Stimulated activated naive CD4-positive, alpha-beta T cell (primary cell): ENCODE measurements around the gene WHRN.

Experiments used
- DNase-seq, 6 experiments: peaks; one replicate each; lab custom pipeline; 2025; lab: John Stamatoyannopoulos, UW

WHRN gene

DNA sequence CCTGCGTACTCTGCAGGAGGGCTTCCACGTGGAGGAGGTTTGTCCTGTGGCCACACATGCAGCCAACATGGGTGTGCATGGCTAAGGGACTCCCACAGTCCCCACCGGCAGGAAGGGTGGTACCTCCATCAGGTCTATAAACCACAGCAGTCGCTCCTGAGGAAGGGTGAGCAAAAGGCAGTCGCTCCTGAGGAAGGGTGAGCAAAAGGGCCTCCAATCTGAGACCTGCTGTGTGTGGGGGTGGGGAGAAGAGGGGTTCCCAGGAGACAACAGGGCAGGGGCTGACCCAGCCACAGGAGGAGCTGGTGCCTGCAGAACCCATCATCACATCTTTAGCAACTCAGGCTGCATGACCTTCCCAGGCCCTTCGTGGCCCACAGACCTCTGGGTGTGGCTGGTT, 87.2 kb downstream of the WHRN start:
- DNase-seq, result no peak

GRCh38 chr9:114417511-114417910, 87.8 kb downstream of the WHRN start:
- no peak for DNase-seq

- no peak for DNase-seq
These were observed 88.4 kb downstream of the WHRN start for GRCh38 chr9:114416906-114417305.

DNA sequence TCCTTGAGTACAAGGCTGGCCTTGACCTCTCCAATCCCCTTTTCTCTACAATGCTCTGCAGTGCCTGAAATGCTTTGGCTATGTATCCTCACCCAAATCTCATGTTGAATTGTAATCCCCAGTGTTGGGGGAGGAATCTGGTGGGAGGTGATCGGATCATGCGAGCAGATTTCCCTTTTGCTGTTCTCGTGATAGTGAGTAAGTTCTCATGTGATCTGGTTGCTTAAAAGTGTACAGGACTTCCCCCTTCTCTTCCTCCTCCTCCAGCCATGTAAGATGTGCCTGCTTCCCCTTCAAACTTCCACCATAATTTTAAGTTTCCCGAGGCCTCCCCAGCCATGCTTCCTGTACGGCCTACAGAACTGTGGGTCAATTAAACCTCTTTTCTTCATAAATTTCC, 89.0 kb downstream of the WHRN start:
- DNase-seq, result no peak

GRCh38 chr9:114414346-114414745, 90.9 kb downstream of the WHRN start:
- no peak for DNase-seq

DNA sequence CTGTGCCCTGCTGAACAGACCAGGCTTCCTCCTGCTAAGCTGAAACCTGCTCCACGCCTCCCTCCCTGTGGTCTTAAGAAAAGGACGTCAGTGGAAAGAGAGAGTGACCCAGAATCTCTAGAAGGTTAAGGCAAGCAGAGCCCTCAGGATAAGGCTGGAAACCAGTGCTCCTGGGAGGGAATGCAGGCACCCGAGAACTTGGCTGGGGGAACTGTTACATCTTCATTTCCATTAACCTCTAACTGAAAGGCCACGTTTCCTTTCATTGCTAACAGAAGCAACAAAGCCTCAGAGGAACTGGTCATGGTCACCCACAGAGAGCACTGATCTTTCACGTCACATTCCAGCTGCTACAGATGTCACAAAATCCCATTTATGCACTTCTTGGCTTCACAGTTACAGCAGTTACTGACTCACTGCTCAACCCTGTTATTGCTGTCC, 91.4 kb downstream of the WHRN start:
- DNase-seq, result no peak

- DNase-seq, result no peak
These were observed 93.1 kb downstream of the WHRN start for GRCh38 chr9:114412048-114412683.

- no peak for DNase-seq
These were observed 93.8 kb downstream of the WHRN start for GRCh38 chr9:114411452-114411851.

GRCh38 chr9:114410910-114411309, 94.4 kb downstream of the WHRN start:
- DNase-seq, result no peak

DNA sequence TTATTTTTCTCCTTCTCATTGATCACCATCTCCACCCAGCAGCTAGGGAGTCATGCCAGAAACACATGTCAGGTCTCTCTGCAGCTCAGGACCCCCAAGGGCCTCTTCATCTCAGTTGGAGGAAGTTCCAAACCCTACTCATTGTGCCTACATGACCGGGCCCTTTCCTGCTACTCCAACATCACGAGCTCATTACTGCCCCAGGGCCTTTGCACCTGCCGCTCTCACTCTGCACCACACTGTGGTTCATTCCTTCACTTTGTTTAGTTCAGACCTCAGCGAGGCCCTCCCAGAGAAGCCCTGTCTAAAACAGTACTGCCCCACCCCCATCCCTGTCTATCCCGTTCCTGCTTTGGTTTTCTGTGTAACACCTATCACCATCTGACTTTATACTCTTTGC, 95.4 kb downstream of the WHRN start:
- DNase-seq, result no peak

DNA sequence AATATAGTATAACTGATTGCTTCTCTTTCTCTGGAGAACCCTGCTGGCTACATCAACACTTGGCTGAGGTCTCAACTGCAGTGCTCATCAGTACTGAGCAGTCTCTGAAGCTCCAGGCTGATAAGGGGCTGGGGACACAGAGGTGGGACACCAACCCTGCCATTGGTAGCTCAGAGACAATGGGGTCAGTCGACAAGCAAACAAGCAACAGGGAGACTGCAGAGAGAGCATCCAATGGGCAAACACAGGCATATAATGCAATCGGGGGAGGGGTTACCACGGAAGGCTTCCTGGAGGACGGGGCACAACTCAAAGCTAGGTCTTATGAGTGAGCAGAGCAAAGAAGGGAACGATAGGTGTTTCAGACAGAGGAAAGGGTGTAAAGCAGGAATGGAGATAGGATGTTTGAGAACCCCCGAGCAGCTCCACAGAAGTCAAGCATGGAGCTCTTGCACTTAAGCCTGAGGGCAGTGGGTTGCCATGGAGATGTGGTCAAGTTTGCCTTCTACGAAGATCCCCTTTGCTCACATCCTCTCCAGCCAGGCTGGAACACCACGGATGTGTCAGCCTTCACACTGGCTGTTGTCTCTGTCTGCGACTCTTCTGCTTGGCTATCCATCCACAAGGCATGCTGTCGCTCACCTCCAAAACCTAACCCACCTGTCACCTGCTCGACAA, 96.0 kb downstream of the WHRN start:
- DNase-seq, result no peak

- no peak for DNase-seq
These were observed 96.6 kb downstream of the WHRN start for GRCh38 chr9:114408645-114409044.

DNA sequence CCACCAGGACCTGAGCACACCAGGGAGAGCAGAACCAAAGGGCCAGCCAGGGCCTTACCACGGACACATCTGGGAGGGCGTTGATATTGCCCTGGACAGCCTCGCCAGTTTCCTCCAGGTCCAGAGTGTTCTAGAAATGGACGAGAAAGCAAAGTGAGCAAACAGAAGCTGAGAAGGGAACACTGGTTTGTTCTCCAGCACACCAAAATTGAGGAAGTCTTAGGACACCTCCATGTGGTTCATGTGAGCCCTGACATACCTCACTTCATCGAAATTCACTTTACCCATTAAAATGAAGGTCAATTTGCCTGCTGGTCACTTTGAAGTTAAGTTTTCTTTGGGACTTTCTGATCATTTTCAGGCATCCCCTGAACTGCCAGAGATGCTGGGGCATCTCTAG, 97.4 kb downstream of the WHRN start:
- DNase-seq, result no peak

DNA sequence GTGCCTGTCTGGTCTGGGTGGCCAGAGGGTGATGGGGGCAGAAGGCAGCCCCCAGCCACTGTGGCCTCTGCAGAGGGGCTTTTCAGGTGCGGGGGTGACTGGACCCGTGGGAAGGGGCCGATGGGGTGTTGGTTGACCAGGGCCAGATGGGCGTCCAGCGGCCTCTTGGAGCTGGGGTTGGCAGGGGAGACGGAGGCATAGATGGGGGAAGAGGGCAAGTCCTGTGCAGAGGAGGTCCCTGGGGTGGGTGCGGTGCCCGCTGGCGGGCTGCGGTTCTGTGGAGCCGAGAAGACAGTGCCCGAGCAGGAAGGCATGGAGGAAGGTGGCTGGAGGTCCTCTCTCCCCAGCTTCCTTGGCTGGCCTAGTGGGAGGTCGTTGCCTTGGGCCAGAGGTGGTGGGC, 98.8 kb downstream of the WHRN start:
- DNase-seq, result no peak

GRCh38 chr9:114405294-114406034, 99.8 kb downstream of the WHRN start:
- DNase-seq, result peak; percentile 63 to 84 (median 74)

GRCh38 chr9:114404531-114404930, 100.7 kb downstream of the WHRN start:
- DNase-seq, result no peak

- DNase-seq, result no peak
These were observed 102.0 kb downstream of the WHRN start for GRCh38 chr9:114403153-114403756.

GRCh38 chr9:114401344-114401743, 103.9 kb downstream of the WHRN start:
- no peak for DNase-seq

GRCh38 chr9:114400772-114401171, 104.5 kb downstream of the WHRN start:
- DNase-seq, result no peak

DNA sequence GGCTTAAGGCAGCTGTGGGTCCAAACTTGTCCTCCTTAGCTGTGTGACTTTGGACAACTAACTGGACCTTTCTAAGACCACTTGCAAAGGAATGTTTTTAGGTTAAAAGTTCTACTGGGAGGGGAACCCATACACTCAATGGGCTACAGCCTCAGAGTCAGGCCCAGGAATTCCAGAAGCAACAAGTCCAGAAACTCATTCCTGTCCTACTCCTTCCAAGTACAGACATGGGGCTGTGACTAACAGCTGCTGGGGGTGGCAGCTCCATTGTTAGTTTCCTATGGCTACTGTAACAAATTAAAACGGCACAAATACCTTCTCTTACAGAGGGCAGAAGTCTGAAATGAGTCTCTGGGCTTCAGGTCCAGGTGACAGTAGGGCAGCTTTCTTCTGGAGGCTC, 105.1 kb downstream of the WHRN start:
- DNase-seq, result no peak

- no peak for DNase-seq
These were observed 105.9 kb downstream of the WHRN start for GRCh38 chr9:114399381-114399780.

DNA sequence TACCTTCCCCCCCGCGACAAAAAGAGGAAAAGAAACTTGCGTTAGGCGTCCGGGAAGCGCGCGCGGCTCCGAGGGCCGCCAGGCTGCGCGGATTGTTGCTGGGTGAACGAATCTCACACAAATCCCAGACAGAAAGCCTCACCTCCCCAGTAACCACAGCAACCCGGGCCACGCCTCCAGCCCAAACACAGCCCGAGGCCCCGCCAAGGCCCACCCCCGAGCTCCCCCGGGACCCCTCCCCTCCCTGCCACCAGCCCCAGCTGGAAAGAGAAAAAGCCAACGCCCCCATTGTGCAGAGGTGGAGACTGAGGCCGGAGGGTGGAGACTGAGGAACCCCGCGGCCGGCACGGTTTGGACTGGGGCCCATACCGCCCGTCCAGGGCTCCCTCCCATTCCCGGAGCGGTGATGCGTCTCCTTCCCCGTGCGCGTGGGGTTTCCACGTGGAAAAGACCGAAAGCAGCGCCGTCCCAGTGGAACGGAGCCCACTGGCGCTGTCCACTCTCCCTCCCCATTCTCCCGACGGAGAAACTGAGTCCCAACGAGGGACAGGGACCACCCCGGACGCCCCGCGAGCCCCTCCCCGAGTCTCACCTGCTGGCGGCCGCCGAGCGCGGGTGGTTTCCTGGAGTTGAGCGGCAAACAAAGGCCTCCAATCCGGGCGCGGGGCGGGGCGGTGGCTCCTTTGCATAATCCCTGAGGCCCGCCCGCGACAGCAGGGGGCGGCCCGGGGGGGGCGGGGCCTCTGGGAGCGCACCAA, 107.2 kb downstream of the WHRN start:
- peak; percentile 85 to 95 (median 93) for DNase-seq
